Peyer's patch (tissue), 4 donors: ENCODE results near the gene IL21R. TPM values are rescaled to one million over a fixed set of nuclear protein-coding genes. Genes with fewer than 3 reads are reported as not detected.
A peak's percentile ranks its signal among the peaks of the same experiment; 100 is the strongest.

Experiments used
- DNase-seq, 3 donors: peaks; one replicate each; pipeline ENCODE4 v3.0.0-alpha.2; 2017 to 2019
- H3K27ac ChIP-seq, 4 donors: fragments of 200-600 bp; sonication (generic); one replicate each; pipeline ENCODE4 v1.5.1; 2016 to 2019
- H3K27me3 ChIP-seq, 2 donors: fragments of 200-600 bp; sonication (generic); one replicate each; pipeline ENCODE4 v1.5.1; 2019
- H3K36me3 ChIP-seq, 3 donors: fragments of 200-600 bp; sonication (generic); one replicate each; pipeline ENCODE4 v1.5.1; 2016 to 2019
- H3K4me1 ChIP-seq, 4 donors: fragments of 200-600 bp; sonication (generic); one replicate each; pipeline ENCODE4 v1.5.1; 2016 to 2019
- H3K4me3 ChIP-seq, 4 donors: fragments of 200-600 bp; sonication (generic); 1 replicate in 3 of 4; 2 replicates in 1 of 4; pipeline ENCODE4 v1.5.1; 2016 to 2019; ENCODE audit warnings: mild to moderate bottlenecking in 1 of 4
- H3K9me3 ChIP-seq, 4 donors: fragments of 200-600 bp; sonication (generic); one replicate each; pipeline ENCODE4 v1.5.1; 2016 to 2019; ENCODE audit warnings: mild to moderate bottlenecking in 1 of 4
- CTCF ChIP-seq, 6 experiments: fragments of 450-650 bp in 4 of 6; fragments of 200-600 bp in 2 of 6; sonication (generic) in 1 of 6; IDR thresholded peaks; one replicate each; pipeline ENCODE4 v1.5.1; 2017 to 2019; ENCODE audit warnings: antibody characterized with exemption in 6 of 6, mild to moderate bottlenecking in 3 of 6, moderate library complexity in 1 of 6
- POLR2A ChIP-seq, 2 donors: fragments of 450-650 bp; IDR thresholded peaks; one replicate each; pipeline ENCODE4 v1.5.1; 2017; ENCODE audit warnings: antibody characterized with exemption in 2 of 2, mild to moderate bottlenecking in 2 of 2, moderate library complexity in 2 of 2
- total RNA-seq, 4 donors: library from RNA; depleted of rRNA; stranded (reverse); fragments of >200 nt; gene quantifications; one replicate each; pipeline ENCODE4 v1.1.0, GENCODE V29; 2016

Gene IL21R
- total RNA-seq, 4 donors from 2014 or later = 0.18 to 4.1 (median 1.3) TPM; not detected in 1

DNA sequence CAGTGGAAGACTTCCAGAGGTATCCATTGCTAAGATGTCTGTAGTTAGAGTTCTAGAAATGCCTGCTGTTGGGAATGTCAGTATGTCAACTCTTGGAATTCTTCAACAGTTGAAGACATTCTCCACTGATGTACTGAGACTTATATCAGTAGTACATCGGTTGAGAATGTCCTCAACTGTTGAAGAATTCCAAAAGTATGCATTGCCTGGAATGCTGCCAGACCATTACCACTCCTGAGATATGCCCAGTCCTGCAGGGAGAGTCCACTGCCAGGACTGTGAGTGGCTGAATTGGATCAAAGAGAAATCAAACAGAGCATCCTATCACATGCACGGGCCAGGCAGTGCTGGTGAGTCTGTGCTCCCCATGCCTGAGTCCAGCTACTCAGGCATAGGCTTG is 42.0 kb downstream of the IL21R start:
- no peaks in the 10 kb centered on the region for H3K36me3 ChIP-seq
- no peak for TF ChIP-seq POLR2A (IDR thresholded peaks at IDR 0.05)
- no peak for TF ChIP-seq CTCF (IDR thresholded peaks at IDR 0.05)
- peaks cover 0 to 12% (median 3%) of the 10 kb centered on the region in 4 donors for H3K9me3 ChIP-seq
- no peak overlapping the region for H3K4me3 ChIP-seq
- DNase-seq = no peak
- no peaks in the 10 kb centered on the region for H3K27me3 ChIP-seq
- H3K4me1 ChIP-seq = no peaks in the 10 kb centered on the region
- no peak overlapping the region for H3K27ac ChIP-seq

DNA sequence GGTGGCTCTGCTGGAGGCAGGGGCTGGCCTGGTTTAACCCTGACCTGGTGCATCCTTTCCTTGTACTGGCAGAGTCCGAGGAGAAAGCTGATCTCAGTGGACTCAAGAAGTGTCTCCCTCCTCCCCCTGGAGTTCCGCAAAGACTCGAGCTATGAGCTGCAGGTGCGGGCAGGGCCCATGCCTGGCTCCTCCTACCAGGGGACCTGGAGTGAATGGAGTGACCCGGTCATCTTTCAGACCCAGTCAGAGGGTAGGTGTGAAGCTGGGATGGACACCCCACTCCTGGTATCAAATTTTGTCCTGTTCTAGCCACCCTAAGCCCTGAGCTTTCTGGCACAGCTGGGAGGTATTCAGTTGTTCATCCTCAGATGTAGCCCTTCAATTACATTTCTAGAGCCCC is 42.5 kb downstream of the IL21R start:
- DNase-seq = peak in 1 of 3 donors; percentile 6
- TF ChIP-seq CTCF (IDR thresholded peaks at IDR 0.05) (no peak), POLR2A (IDR thresholded peaks at IDR 0.05) (no peak)
- no peaks in the 10 kb centered on the region for H3K4me1 ChIP-seq
- no peak overlapping the region for H3K27ac ChIP-seq
- no peaks in the 10 kb centered on the region for H3K27me3 ChIP-seq
- no peaks in the 10 kb centered on the region for H3K36me3 ChIP-seq
- H3K4me3 ChIP-seq = no peak overlapping the region
- H3K9me3 ChIP-seq = peaks cover 0 to 12% (median 3%) of the 10 kb centered on the region in 4 donors

DNA sequence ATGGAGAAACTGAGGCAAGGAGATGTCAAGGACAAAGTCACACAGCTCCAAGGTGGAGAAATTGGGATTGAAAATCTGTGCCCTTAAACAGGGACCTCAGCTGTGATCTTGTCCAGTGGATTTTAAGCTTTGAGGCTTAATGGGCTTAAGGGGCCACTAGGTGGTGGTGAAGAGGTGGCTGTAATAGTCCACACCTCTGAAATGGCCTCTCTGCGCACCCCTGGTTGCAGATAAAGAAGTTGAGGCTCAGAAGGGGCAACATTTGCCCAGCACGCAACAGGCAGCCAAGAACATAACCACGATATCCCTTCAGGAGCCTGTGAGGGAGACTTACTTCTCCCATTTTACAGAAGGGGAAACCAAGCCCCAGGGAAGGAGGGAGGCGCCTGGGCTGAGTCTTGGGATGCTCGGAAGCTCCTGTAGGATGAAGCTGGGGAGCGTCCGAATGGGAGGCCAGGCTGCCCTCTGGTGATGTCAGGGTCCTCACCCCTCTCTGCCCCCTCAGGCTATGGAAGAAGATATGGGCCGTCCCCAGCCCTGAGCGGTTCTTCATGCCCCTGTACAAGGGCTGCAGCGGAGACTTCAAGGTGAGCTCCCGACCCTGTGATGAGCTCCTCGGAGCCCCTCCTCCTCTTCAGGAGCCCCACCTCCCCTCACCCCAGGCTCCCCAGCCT is 43.7 kb downstream of the IL21R start:
- peak in 1 of 3 donors; percentile 29 for DNase-seq
- peaks cover 0 to 8% (median 4%) of the 10 kb centered on the region in 4 donors for H3K4me1 ChIP-seq
- H3K4me3 ChIP-seq = no peak overlapping the region
- H3K27me3 ChIP-seq = no peaks in the 10 kb centered on the region
- peaks cover 0 to 12% (median 3%) of the 10 kb centered on the region in 4 donors for H3K9me3 ChIP-seq
- H3K27ac ChIP-seq = no peak overlapping the region
- H3K36me3 ChIP-seq = no peaks in the 10 kb centered on the region
- TF ChIP-seq POLR2A (IDR thresholded peaks at IDR 0.05) = no peak
- TF ChIP-seq CTCF (IDR thresholded peaks at IDR 0.05) = no peak

DNA sequence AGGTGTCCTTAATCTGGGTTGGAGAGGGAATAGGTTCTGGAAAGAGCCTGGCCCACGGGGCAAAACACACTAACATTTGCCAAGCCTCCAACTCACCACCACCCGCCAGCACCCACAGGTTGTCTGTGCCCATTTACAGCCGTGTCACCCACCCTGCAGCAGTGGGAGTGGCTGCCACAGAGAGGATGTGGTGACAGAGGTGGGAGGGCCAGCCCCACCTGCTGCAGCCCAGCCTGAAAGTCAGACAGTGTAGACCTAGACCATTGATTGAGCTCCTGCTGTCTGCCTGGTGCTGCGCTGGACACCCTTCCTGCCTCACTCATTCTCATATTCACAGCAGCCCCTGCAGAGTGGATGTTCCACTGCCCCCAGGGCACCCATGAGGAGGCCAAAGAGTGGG is 44.7 kb downstream of the IL21R start:
- Histone ChIP-seq H3K4me1 (peaks cover 0 to 16% (median 6%) of the 10 kb centered on the region in 4 donors), H3K36me3 (no peaks in the 10 kb centered on the region), H3K4me3 (no peak overlapping the region), H3K27ac (peak overlapping the region in 1 of 4 donors; percentile 40), H3K27me3 (no peaks in the 10 kb centered on the region), H3K9me3 (peaks cover 0 to 12% (median 3%) of the 10 kb centered on the region in 4 donors)
- DNase-seq = peak; percentile 50 to 80 (median 75)
- no peak for TF ChIP-seq CTCF (IDR thresholded peaks at IDR 0.05)
- no peak for TF ChIP-seq POLR2A (IDR thresholded peaks at IDR 0.05)

DNA sequence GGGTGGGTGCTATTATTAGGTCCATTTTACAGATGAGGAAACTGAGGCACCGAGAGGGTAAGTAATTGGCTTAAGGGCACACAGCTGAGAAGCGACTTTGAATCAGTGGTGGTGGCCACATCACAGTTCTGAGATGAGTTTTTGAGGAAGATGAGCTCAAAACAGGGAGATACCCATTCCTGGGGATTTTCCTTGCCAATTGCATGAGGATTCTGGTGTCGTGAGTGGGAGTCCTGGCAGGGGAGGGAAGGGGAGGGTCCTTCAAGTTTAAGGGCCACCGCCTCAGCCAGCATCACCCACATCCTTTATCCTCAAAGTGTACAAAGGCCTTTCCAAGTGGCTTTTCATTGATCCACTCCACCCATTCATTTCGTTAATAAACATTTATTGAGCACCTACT is 45.3 kb downstream of the IL21R start:
- TF ChIP-seq POLR2A (IDR thresholded peaks at IDR 0.05) (no peak), CTCF (IDR thresholded peaks at IDR 0.05) (no peak)
- no peak for DNase-seq
- Histone ChIP-seq H3K27ac (peak overlapping the region in 1 of 4 donors; percentile 40), H3K36me3 (no peaks in the 10 kb centered on the region), H3K9me3 (peaks cover 0 to 12% (median 3%) of the 10 kb centered on the region in 4 donors), H3K4me1 (peaks cover 0 to 16% (median 6%) of the 10 kb centered on the region in 4 donors), H3K27me3 (no peaks in the 10 kb centered on the region), H3K4me3 (no peak overlapping the region)
